Right cardiac atrium (tissue), 5 donors: ENCODE data around the gene TMEM39A. TPM values are rescaled to one million over a fixed set of nuclear protein-coding genes. Genes with fewer than 3 reads are reported as not detected.

Experiments used
- ATAC-seq, 2 donors: fragments of 200-7000 bp; cut with Tn5 transposase; one replicate each; pipeline versions ENCODE4 v1.8.0 to v1.9.1; 2020; ENCODE audit warnings: moderate library complexity in 2 of 2, mild to moderate bottlenecking in 1 of 2
- DNase-seq, 3 donors: peaks; one replicate each; pipeline ENCODE4 v3.0.0-alpha.2; 2020
- H3K27ac ChIP-seq: one replicate; pipeline ENCODE4 v1.5.1; 2013; ENCODE audit warnings: mild to moderate bottlenecking, low read length, control low read depth, moderate library complexity
- H3K27me3 ChIP-seq: one replicate; pipeline ENCODE4 v1.6.1; 2013; ENCODE audit not compliant: control insufficient read depth, insufficient read depth
- H3K4me1 ChIP-seq: one replicate; pipeline ENCODE4 v1.6.1; 2013; ENCODE audit warnings: low read length; ENCODE audit not compliant: control insufficient read depth, insufficient read depth
- H3K4me3 ChIP-seq: one replicate; pipeline ENCODE4 v1.5.1; 2013; ENCODE audit warnings: low read length, control low read depth
- H3K9me3 ChIP-seq: one replicate; pipeline ENCODE4 v1.6.1; 2013; ENCODE audit warnings: low read length; ENCODE audit not compliant: control insufficient read depth
- WGBS: extraction: QIAGEN DNeasy Blood & Tissue Kit; methylation state at CpG from one replicate; pipeline ENCODE4 v1.1.7; 2013; 5-methylcytosine and 5-hydroxymethylcytosine counted together
- intact Hi-C, 4 donors: fragments of 100-400 bp; cut with DNase I; formaldehyde crosslinking; loops; one replicate each; pipeline versions ENCODE4 v1.11.0 to v1.14.0; 2022 to 2023
- polyA plus RNA-seq: library from polyadenylated mRNA; stranded (reverse); fragments of 200-250 nt; gene quantifications from one replicate; pipeline ENCODE4 v1.2.3, GENCODE V29; 2013
- total RNA-seq, 4 donors: library from RNA; stranded (reverse); fragmentation: NEBNext Ultra II Directional; extraction: Animal tissue kit (Norgen Biotek cat#: 25700); gene quantifications; one replicate each; pipeline ENCODE4 v1.2.1, GENCODE V29; 2021
- donor health status: healthy with polysubstance abuse.
- donor health status: DM: no; HTN: yes; CAD: no.
- donor health status: DM: no; HTN: no; CAD: no.
- donor health status: DM: no; HTN: yes; CAD: no; lungs with severe emphysema.
- donor health status: DM: yes; HTN: yes; CAD: no.

Gene TMEM39A
- total and polyA plus RNA-seq, 5 donors = 6.7 to 36.0 (median 21.4) TPM

GRCh38 chr3:119492810-119493209, 29.4 kb upstream of the TMEM39A start:
- H3K27ac ChIP-seq = no peak overlapping the region
- H3K4me3 ChIP-seq = no peak overlapping the region
- DNase-seq (no peak), ATAC-seq (no peak)
- H3K27me3 ChIP-seq = no peaks in the 10 kb centered on the region
- 92% methylated on average over 3 of the region's 3 CpGs for WGBS
- intact Hi-C loops = no loop called here
- no peaks in the 10 kb centered on the region for H3K9me3 ChIP-seq
- no peaks in the 10 kb centered on the region for H3K4me1 ChIP-seq

GRCh38 chr3:119492128-119492527, 28.7 kb upstream of the TMEM39A start:
- DNase-seq = no peak
- Histone ChIP-seq H3K4me1 (no peaks in the 10 kb centered on the region), H3K27ac (no peak overlapping the region), H3K9me3 (no peaks in the 10 kb centered on the region), H3K27me3 (no peaks in the 10 kb centered on the region), H3K4me3 (no peak overlapping the region)
- intact Hi-C loops = no loop called here
- no peak for ATAC-seq
- WGBS = 94% methylated on average over 2 of the region's 2 CpGs

- no peaks in the 10 kb centered on the region for H3K27me3 ChIP-seq
- intact Hi-C loops = no loop called here
- no peaks in the 10 kb centered on the region for H3K4me1 ChIP-seq
- H3K4me3 ChIP-seq = no peak overlapping the region
- no peaks in the 10 kb centered on the region for H3K9me3 ChIP-seq
- WGBS = 94% methylated on average over 2 of the region's 2 CpGs
- H3K27ac ChIP-seq = no peak overlapping the region
- no peak for ATAC-seq
- DNase-seq = no peak
Observed at GRCh38 chr3:119490153-119490552, 26.7 kb upstream of the TMEM39A start.

GRCh38 chr3:119485563-119485962, 22.1 kb upstream of the TMEM39A start:
- WGBS = 81% methylated on average over 2 of the region's 2 CpGs
- DNase-seq (no peak), ATAC-seq (peak; percentile 66 to 84)
- no peaks in the 10 kb centered on the region for H3K4me1 ChIP-seq
- H3K27me3 ChIP-seq = no peaks in the 10 kb centered on the region
- intact Hi-C loops = no loop called here
- H3K27ac ChIP-seq = no peak overlapping the region
- no peak overlapping the region for H3K4me3 ChIP-seq
- H3K9me3 ChIP-seq = no peaks in the 10 kb centered on the region

DNA sequence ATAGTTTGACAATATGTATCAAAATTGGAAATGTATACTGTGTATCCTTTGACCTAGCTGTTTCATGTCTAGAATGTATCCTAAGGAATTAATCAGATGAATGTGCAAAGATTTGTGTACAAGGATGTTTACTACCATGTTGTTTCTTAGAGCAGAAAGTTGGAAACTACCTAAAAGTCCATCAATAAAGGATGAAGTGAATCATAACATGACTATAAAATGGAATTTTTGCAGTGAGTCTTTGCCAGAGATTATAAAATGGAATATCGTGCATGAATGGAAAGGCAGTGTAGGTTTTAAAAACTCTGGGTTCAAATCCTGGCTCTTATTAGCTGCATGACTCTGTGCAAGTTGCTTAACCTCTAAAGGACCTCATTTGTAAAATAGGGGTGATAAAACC, 19.7 kb upstream of the TMEM39A start:
- H3K9me3 ChIP-seq = no peaks in the 10 kb centered on the region
- no peaks in the 10 kb centered on the region for H3K4me1 ChIP-seq
- ATAC-seq (no peak), DNase-seq (no peak)
- intact Hi-C loops = no loop called here
- H3K4me3 ChIP-seq = no peak overlapping the region
- no peak overlapping the region for H3K27ac ChIP-seq
- no peaks in the 10 kb centered on the region for H3K27me3 ChIP-seq
- 88% methylated on average over 1 of the region's 1 CpG for WGBS

DNA sequence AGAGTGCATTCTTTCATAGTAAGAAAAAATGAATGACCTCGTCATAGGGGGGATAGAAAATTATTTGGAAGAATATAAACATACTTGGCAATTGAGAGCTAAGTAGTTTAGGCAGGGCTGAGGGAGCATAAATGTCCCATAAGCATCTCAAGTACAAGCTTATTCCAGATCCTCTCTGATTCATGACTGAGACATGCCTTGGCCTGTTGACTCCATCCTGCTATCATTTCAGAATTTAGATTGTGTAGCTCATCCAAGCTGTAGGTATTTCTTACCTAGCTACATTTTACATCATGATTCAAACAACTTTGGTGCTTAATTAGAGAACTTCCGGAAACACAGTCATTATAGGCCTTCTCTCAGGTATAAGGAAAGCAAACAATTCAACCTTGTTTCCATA, 17.7 kb upstream of the TMEM39A start:
- no peaks in the 10 kb centered on the region for H3K4me1 ChIP-seq
- DNase-seq (no peak), ATAC-seq (no peak)
- no peak overlapping the region for H3K4me3 ChIP-seq
- no peaks in the 10 kb centered on the region for H3K9me3 ChIP-seq
- H3K27me3 ChIP-seq = no peaks in the 10 kb centered on the region
- intact Hi-C loops = no loop called here
- 96% methylated on average over 2 of the region's 2 CpGs for WGBS
- no peak overlapping the region for H3K27ac ChIP-seq

GRCh38 chr3:119470866-119471265, 7.5 kb upstream of the TMEM39A start:
- ATAC-seq (no peak), DNase-seq (no peak)
- Histone ChIP-seq H3K9me3 (no peaks in the 10 kb centered on the region), H3K4me1 (peaks cover 4% of the 10 kb centered on the region), H3K27me3 (no peaks in the 10 kb centered on the region), H3K27ac (no peak overlapping the region), H3K4me3 (no peak overlapping the region)
- intact Hi-C loops = no loop called here
- WGBS = 97% methylated on average over 6 of the region's 6 CpGs

DNA sequence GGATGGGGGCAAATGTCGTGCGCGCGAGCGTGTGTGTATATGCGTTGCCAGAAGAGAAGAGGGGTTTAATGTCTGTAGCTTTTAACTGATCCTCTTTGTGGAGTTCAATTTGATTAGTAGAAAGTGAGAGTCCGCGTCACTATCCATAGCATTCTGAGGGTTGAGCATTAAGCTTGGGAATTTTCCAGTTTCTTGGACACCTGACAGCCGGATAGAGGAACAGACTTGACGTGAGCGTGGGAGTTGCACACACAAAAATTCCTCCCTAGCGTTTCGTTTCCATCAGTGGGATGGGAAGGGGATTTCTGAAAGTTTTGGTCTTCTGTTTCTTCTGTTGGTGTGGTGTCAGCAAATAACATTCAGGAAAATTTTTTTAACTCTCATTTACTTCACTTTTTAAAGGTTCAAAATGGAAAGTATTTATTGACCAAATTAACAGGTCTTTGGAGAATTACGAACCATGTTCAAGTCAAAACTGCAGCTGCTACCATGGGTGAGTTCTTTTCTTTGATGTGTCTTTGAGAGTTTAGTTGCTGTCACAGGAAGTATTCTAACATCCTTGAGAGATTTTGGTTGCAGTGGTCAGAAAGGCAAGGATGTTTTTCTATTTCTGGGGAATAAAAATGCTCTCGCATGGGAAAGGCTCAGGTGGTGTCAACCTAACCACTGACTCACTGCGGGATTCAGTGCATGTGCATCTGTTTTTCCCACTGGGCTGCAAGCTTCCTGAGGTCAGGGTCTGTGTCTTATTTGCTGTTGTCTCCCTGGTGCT, 6.2 kb upstream of the TMEM39A start:
- Histone ChIP-seq H3K4me3 (peak overlapping the region; percentile 93), H3K27me3 (no peaks in the 10 kb centered on the region), H3K27ac (peak overlapping the region; percentile 34), H3K4me1 (peaks cover 4% of the 10 kb centered on the region), H3K9me3 (no peaks in the 10 kb centered on the region)
- ATAC-seq (peak in 1 of 2 donors; percentile 11), DNase-seq (no peak)
- 12% methylated on average over 16 of the region's 16 CpGs for WGBS
- intact Hi-C loops = loop anchor here in 2 of 4 donors (10.0 kb wide), 2 partner anchors 175 to 195 kb away; partner anchors contain the start of gene ARHGAP31 (in 1 of the 2)

DNA sequence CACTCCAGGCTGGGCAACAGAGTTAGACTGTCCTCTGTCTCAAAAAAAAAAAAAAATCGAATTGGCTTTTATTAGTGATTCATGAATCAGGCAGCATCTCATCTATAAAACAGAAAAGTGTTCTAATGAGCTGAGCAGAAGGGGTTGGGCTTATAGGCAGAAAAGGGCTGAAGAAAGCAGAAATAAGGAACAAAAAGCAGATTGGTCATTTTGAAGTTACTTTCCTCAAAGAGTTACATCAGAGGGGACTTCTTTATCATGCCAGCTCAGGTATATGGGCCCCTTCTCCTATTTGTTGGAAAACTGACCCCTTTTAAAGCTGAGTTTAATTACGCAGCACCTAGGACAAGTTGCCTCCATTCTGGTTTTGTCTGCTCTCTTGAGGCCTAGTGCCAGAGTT, 4.6 kb upstream of the TMEM39A start:
- H3K27me3 ChIP-seq = no peaks in the 10 kb centered on the region
- peak overlapping the region; percentile 73 for H3K27ac ChIP-seq
- WGBS = 87% methylated on average over 2 of the region's 2 CpGs
- ATAC-seq (no peak), DNase-seq (no peak)
- peaks cover 4% of the 10 kb centered on the region for H3K4me1 ChIP-seq
- no peaks in the 10 kb centered on the region for H3K9me3 ChIP-seq
- H3K4me3 ChIP-seq = no peak overlapping the region
- intact Hi-C loops = loop anchor here in 2 of 4 donors (10.0 kb wide), 2 partner anchors 173 to 193 kb away; partner anchors contain the start of gene ARHGAP31 (in 1 of the 2)

DNA sequence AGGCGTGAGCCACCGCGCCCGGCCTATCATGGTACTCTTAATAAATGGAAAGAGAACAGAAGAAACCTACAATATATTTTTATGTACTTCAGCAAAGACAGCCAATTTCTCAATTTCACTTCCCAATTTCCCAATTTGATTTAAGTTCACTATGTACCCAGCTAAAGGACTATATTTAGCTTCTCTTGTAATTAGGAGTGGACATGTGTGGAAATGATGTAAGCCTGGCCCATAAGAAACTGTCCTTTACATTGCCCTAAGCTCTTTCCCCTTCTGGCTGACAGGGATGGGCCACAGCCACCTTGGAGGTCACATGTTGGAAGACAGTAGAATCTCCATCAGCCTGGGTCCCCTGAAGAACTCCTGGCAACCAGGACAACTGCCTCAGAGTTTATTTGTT, 6.2 kb downstream of the TMEM39A start:
- ATAC-seq (peak; percentile 14 to 57), DNase-seq (no peak)
- no peaks in the 10 kb centered on the region for H3K27me3 ChIP-seq
- H3K4me1 ChIP-seq = peaks cover 2% of the 10 kb centered on the region
- no peaks in the 10 kb centered on the region for H3K9me3 ChIP-seq
- 93% methylated on average over 4 of the region's 4 CpGs for WGBS
- intact Hi-C loops = no loop called here
- H3K4me3 ChIP-seq = no peak overlapping the region
- H3K27ac ChIP-seq = peak overlapping the region; percentile 45

DNA sequence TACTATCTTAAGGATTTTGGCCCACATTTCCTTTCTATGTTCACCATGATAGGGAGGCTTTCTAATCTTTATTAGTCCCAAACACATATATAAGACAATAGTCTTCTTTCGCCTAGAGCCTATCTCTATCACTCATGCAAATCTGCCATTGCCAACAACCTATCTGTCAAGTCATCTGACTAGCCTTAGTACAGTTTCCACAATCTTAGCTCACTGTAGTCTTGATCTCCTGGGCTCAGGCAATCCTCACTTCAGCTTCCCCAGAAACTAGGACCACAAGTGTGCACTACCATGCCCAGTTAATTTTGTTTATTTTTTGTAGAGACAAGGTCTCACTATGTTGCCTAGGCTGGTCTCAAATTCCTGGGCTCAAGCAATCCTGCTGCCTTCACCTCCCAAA, 6.9 kb downstream of the TMEM39A start:
- Histone ChIP-seq H3K27ac (no peak overlapping the region), H3K4me3 (no peak overlapping the region), H3K4me1 (no peaks in the 10 kb centered on the region), H3K9me3 (no peaks in the 10 kb centered on the region), H3K27me3 (no peaks in the 10 kb centered on the region)
- DNase-seq (no peak), ATAC-seq (no peak)
- WGBS = 93% methylated on average over 1 of the region's 1 CpG
- intact Hi-C loops = no loop called here
